GM21737 (cell line): ENCODE data around the gene NOS1AP.
"Not testable (repeated sequence)": the region's sequence is repeated elsewhere in the genome, so short reads cannot be mapped to it uniquely, and the experiment has no call there.

Experiments used
- ATAC-seq: cut with Tn5 transposase; IDR thresholded peaks from one replicate; pipeline ENCODE4 v1.9.1; 2021; ENCODE audit warnings: mild to moderate bottlenecking, moderate library complexity; ENCODE audit not compliant: unreplicated experiment

The NOS1AP gene

GRCh38 chr1:162391790-162392563 lies 322.5 kb downstream of the NOS1AP start:
- ATAC-seq, result no peak

GRCh38 chr1:162396201-162396906 lies 326.9 kb downstream of the NOS1AP start:
- ATAC-seq, result no peak

- ATAC-seq, result no peak
Observed at GRCh38 chr1:162397039-162397448, 327.6 kb downstream of the NOS1AP start.

GRCh38 chr1:162397943-162398560 lies 328.6 kb downstream of the NOS1AP start:
- no peak for ATAC-seq

GRCh38 chr1:162398999-162399580 lies 329.6 kb downstream of the NOS1AP start:
- ATAC-seq, result no peak

GRCh38 chr1:162400790-162401355 lies 331.4 kb downstream of the NOS1AP start:
- ATAC-seq, result no peak

GRCh38 chr1:162404550-162405160 lies 335.2 kb downstream of the NOS1AP start:
- no peak for ATAC-seq

GRCh38 chr1:162405800-162406199 lies 336.3 kb downstream of the NOS1AP start:
- no peak for ATAC-seq

- no peak for ATAC-seq
Observed at GRCh38 chr1:162406811-162407210, 337.3 kb downstream of the NOS1AP start.

GRCh38 chr1:162407539-162407938 lies 338.0 kb downstream of the NOS1AP start:
- no peak for ATAC-seq

GRCh38 chr1:162412002-162412401 lies 342.5 kb downstream of the NOS1AP start, which contains the start of gene SH2D1B:
Gene SH2D1B (minus strand): TSS chr1:162412136. CDS start chr1:162412016, 120 bp downstream.
- ATAC-seq, result no peak

- no peak for ATAC-seq
Observed at GRCh38 chr1:162416215-162416614, 346.7 kb downstream of the NOS1AP start.

GRCh38 chr1:162416909-162417308 lies 347.4 kb downstream of the NOS1AP start:
- no peak for ATAC-seq

GRCh38 chr1:162417650-162418049 lies 348.2 kb downstream of the NOS1AP start:
- no peak for ATAC-seq

GRCh38 chr1:162418584-162418983 lies 349.1 kb downstream of the NOS1AP start:
- not testable (repeated sequence) for ATAC-seq

GRCh38 chr1:162419450-162419931 lies 350.0 kb downstream of the NOS1AP start:
- not testable (repeated sequence) for ATAC-seq
